Effector memory CD8-positive, alpha-beta T cell (primary cell): ENCODE measurements around the gene TMEM123.
"Not testable (repeated sequence)": the region's sequence is repeated elsewhere in the genome, so short reads cannot be mapped to it uniquely, and the experiment has no call there.

Experiments
- ATAC-seq: fragments of 150-1000 bp; cut with Tn5 transposase; replicated peaks from 2 replicates; pipeline ENCODE4 v1.10.0; 2021; ENCODE audit warnings: mild to moderate bottlenecking, moderate library complexity
- DNase-seq, 3 experiments: peaks; one replicate each; pipeline ENCODE4 v3.0.0; 2021
- H3K27ac Mint-ChIP-seq, 2 donors: one replicate each; pipeline ENCODE4 v1.8.0; 2022; ENCODE audit warnings: mild to moderate bottlenecking in 2 of 2, mixed read lengths in 2 of 2, moderate library complexity in 2 of 2
- H3K27me3 Mint-ChIP-seq, 2 donors: one replicate each; pipeline ENCODE4 v1.8.0; 2022; ENCODE audit warnings: mixed read lengths in 2 of 2
- H3K36me3 Mint-ChIP-seq: one replicate; pipeline ENCODE4 v1.8.0; 2022; ENCODE audit warnings: mild to moderate bottlenecking, moderate library complexity, mixed read lengths; ENCODE audit not compliant: insufficient read depth
- H3K4me1 Mint-ChIP-seq, 2 donors: one replicate each; pipeline ENCODE4 v1.8.0; 2022; ENCODE audit warnings: low read depth in 2 of 2, mixed read lengths in 2 of 2
- H3K4me3 Mint-ChIP-seq, 2 donors: one replicate each; pipeline ENCODE4 v1.8.0; 2022; ENCODE audit warnings: mild to moderate bottlenecking in 2 of 2, mixed read lengths in 2 of 2, moderate library complexity in 2 of 2
- H3K9me3 Mint-ChIP-seq, 2 donors: one replicate each; pipeline ENCODE4 v1.8.0; 2022; ENCODE audit warnings: mixed read lengths in 2 of 2

The TMEM123 gene

GRCh38 chr11:102436976-102437375, 15.6 kb downstream of the TMEM123 start:
- Mint-ChIP-seq H3K36me3 (peaks cover 37% of the 10 kb centered on the region), H3K27me3 (no peaks in the 10 kb centered on the region), H3K27ac (peak overlapping the region in 1 of 2 donors; percentile 63)

GRCh38 chr11:102436561-102436960, 16.0 kb downstream of the TMEM123 start:
- Mint-ChIP-seq H3K36me3 (peaks cover 40% of the 10 kb centered on the region), H3K4me1 (peaks cover 38 to 62% of the 10 kb centered on the region in 2 donors)

More at GRCh38 chr11:102436976-102437375, 15.6 kb downstream of the TMEM123 start:
- DNase-seq (no peak), ATAC-seq (no peak)
- Mint-ChIP-seq H3K4me1 (peaks cover 40 to 64% of the 10 kb centered on the region in 2 donors), H3K4me3 (no peak overlapping the region), H3K9me3 (no peaks in the 10 kb centered on the region)

GRCh38 chr11:102435688-102436087, 16.9 kb downstream of the TMEM123 start:
- Mint-ChIP-seq H3K27ac (no peak overlapping the region), H3K27me3 (no peaks in the 10 kb centered on the region), H3K9me3 (no peaks in the 10 kb centered on the region), H3K4me1 (peaks cover 33 to 62% of the 10 kb centered on the region in 2 donors), H3K36me3 (peaks cover 44% of the 10 kb centered on the region), H3K4me3 (no peak overlapping the region)
- ATAC-seq (no peak), DNase-seq (no peak)

More at GRCh38 chr11:102436561-102436960, 16.0 kb downstream of the TMEM123 start:
- ATAC-seq (no peak), DNase-seq (no peak)
- Mint-ChIP-seq H3K4me3 (no peak overlapping the region), H3K9me3 (no peaks in the 10 kb centered on the region), H3K27ac (no peak overlapping the region), H3K27me3 (no peaks in the 10 kb centered on the region)

- H3K36me3 Mint-ChIP-seq = peaks cover 42% of the 10 kb centered on the region
- H3K4me1 Mint-ChIP-seq = peaks cover 32 to 55% of the 10 kb centered on the region in 2 donors
- not testable (repeated sequence) for H3K4me3 Mint-ChIP-seq, DNase-seq, H3K9me3 Mint-ChIP-seq, H3K27me3 Mint-ChIP-seq, ATAC-seq
- peak overlapping the region in 1 of 2 donors; percentile 49 for H3K27ac Mint-ChIP-seq
These were observed 19.0 kb downstream of the TMEM123 start for GRCh38 chr11:102433571-102433970.

- H3K4me3 Mint-ChIP-seq, H3K27me3 Mint-ChIP-seq, DNase-seq, ATAC-seq, H3K9me3 Mint-ChIP-seq: not testable (repeated sequence)
- H3K4me1 Mint-ChIP-seq = peaks cover 28 to 45% of the 10 kb centered on the region in 2 donors
- peak overlapping the region in 1 of 2 donors; percentile 49 for H3K27ac Mint-ChIP-seq
- peaks cover 36% of the 10 kb centered on the region for H3K36me3 Mint-ChIP-seq
These were observed 20.0 kb downstream of the TMEM123 start for GRCh38 chr11:102432560-102432959.

GRCh38 chr11:102431404-102431803, 21.2 kb downstream of the TMEM123 start:
- Mint-ChIP-seq H3K4me3 (no peak overlapping the region), H3K36me3 (peaks cover 37% of the 10 kb centered on the region), H3K27me3 (no peaks in the 10 kb centered on the region), H3K4me1 (peaks cover 28 to 46% of the 10 kb centered on the region in 2 donors), H3K27ac (peak overlapping the region in 1 of 2 donors; percentile 18), H3K9me3 (no peaks in the 10 kb centered on the region)
- no peak for ATAC-seq
- DNase-seq = no peak

- Mint-ChIP-seq H3K36me3 (peaks cover 36% of the 10 kb centered on the region), H3K27ac (peak overlapping the region in 1 of 2 donors; percentile 41), H3K4me3 (no peak overlapping the region), H3K9me3 (no peaks in the 10 kb centered on the region), H3K4me1 (peaks cover 32 to 47% of the 10 kb centered on the region in 2 donors), H3K27me3 (no peaks in the 10 kb centered on the region)
- DNase-seq (no peak), ATAC-seq (peak; percentile 36)
These were observed 22.3 kb downstream of the TMEM123 start for GRCh38 chr11:102430158-102430836.

GRCh38 chr11:102429691-102430090, 22.9 kb downstream of the TMEM123 start:
- Mint-ChIP-seq H3K9me3 (no peaks in the 10 kb centered on the region), H3K27ac (peak overlapping the region; percentile 1 to 41), H3K27me3 (no peaks in the 10 kb centered on the region), H3K4me1 (peaks cover 32 to 44% of the 10 kb centered on the region in 2 donors), H3K4me3 (no peak overlapping the region), H3K36me3 (peaks cover 36% of the 10 kb centered on the region)
- no peak for DNase-seq
- ATAC-seq = peak; percentile 17

GRCh38 chr11:102429226-102429625, 23.3 kb downstream of the TMEM123 start:
- Mint-ChIP-seq H3K27ac (peak overlapping the region in 1 of 2 donors; percentile 1), H3K4me1 (peaks cover 32 to 41% of the 10 kb centered on the region in 2 donors), H3K27me3 (no peaks in the 10 kb centered on the region), H3K36me3 (peaks cover 38% of the 10 kb centered on the region), H3K4me3 (no peak overlapping the region), H3K9me3 (no peaks in the 10 kb centered on the region)
- no peak for ATAC-seq
- no peak for DNase-seq

- Mint-ChIP-seq H3K4me1 (peaks cover 32 to 42% of the 10 kb centered on the region in 2 donors), H3K9me3 (no peaks in the 10 kb centered on the region), H3K27ac (peak overlapping the region in 1 of 2 donors; percentile 1), H3K36me3 (peaks cover 36% of the 10 kb centered on the region), H3K27me3 (no peaks in the 10 kb centered on the region), H3K4me3 (no peak overlapping the region)
- DNase-seq = no peak
- no peak for ATAC-seq
These were observed 23.9 kb downstream of the TMEM123 start for GRCh38 chr11:102428696-102429095.

- DNase-seq = no peak
- H3K27me3 Mint-ChIP-seq = no peaks in the 10 kb centered on the region
- H3K36me3 Mint-ChIP-seq = peaks cover 29% of the 10 kb centered on the region
- H3K4me3 Mint-ChIP-seq = no peak overlapping the region
- ATAC-seq = no peak
- H3K27ac Mint-ChIP-seq = peak overlapping the region; percentile 55 to 82
- peaks cover 41 to 49% of the 10 kb centered on the region in 2 donors for H3K4me1 Mint-ChIP-seq
- H3K9me3 Mint-ChIP-seq = no peaks in the 10 kb centered on the region
These were observed 25.5 kb downstream of the TMEM123 start for GRCh38 chr11:102427068-102427467.

GRCh38 chr11:102426570-102426969, 26.0 kb downstream of the TMEM123 start:
- ATAC-seq (no peak), DNase-seq (no peak)
- peak overlapping the region in 1 of 2 donors; percentile 55 for H3K27ac Mint-ChIP-seq
- H3K27me3 Mint-ChIP-seq = no peaks in the 10 kb centered on the region
- H3K4me3 Mint-ChIP-seq = no peak overlapping the region
- H3K36me3 Mint-ChIP-seq = peaks cover 26% of the 10 kb centered on the region
- peaks cover 39 to 50% of the 10 kb centered on the region in 2 donors for H3K4me1 Mint-ChIP-seq
- H3K9me3 Mint-ChIP-seq = no peaks in the 10 kb centered on the region

GRCh38 chr11:102426000-102426399, 26.6 kb downstream of the TMEM123 start:
- H3K27me3 Mint-ChIP-seq = no peaks in the 10 kb centered on the region

GRCh38 chr11:102423936-102424335, 28.6 kb downstream of the TMEM123 start:
- peaks cover 30 to 49% of the 10 kb centered on the region in 2 donors for H3K4me1 Mint-ChIP-seq
- H3K9me3 Mint-ChIP-seq = no peaks in the 10 kb centered on the region
- DNase-seq (no peak), ATAC-seq (no peak)
- H3K4me3 Mint-ChIP-seq = no peak overlapping the region
- H3K27me3 Mint-ChIP-seq = no peaks in the 10 kb centered on the region
- peaks cover 24% of the 10 kb centered on the region for H3K36me3 Mint-ChIP-seq
- H3K27ac Mint-ChIP-seq = no peak overlapping the region

More at GRCh38 chr11:102426000-102426399, 26.6 kb downstream of the TMEM123 start:
- H3K4me1 Mint-ChIP-seq = peaks cover 37 to 48% of the 10 kb centered on the region in 2 donors
- no peak for DNase-seq
- H3K9me3 Mint-ChIP-seq = no peaks in the 10 kb centered on the region
- ATAC-seq = no peak
- H3K4me3 Mint-ChIP-seq = no peak overlapping the region
- peak overlapping the region in 1 of 2 donors; percentile 62 for H3K27ac Mint-ChIP-seq
- peaks cover 26% of the 10 kb centered on the region for H3K36me3 Mint-ChIP-seq
